Kidney tubule cell (primary cell): ENCODE data around the gene ITGA7.

ENCODE experiments used
- DNase-seq: peaks from one replicate; pipeline ENCODE4 v3.0.0-alpha.2; 2018; ENCODE audit warnings: low spot score

ITGA7 gene

DNA sequence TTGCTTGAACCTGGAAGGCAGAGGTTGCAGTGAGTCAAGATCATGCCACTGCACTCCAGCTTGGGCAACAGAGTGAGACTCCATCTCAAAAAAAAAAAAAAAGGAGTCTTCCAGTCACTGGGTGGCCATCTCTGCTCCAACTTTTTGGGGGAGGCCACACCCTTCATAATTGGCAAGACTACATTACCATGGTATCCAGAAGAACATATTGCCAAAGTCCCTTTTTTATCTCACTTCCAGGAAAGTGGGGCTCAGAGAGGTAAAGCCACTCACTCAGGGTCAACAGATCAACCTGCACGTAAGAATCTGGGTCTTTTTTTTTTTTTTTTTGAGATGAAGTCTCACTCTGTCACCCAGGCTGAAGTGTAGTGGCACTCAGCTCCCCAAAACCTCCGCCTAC, 26.2 kb upstream of the ITGA7 start:
- no peak for DNase-seq

GRCh38 chr12:55733021-55733555, 25.4 kb upstream of the ITGA7 start:
- DNase-seq = no peak

DNA sequence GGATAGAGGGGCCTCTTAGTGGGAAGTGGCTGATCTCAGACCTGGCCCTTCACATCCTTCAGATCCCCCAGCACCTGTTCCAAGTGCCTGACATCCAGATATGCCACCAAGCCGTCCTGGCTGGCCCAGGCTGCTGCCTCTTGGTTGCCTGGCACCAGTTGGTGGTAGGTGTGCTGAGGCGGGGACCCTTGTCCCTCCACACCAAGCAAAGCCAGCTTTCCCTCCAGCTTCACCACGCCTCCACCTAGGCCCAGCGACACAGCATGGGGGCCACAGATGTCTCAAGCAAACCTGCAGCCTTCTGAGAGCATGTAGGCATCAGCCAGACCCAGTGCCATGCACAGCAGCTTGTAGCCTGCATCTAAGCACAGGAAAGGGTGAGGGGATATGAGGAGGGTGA, 24.6 kb upstream of the ITGA7 start:
- no peak for DNase-seq

DNA sequence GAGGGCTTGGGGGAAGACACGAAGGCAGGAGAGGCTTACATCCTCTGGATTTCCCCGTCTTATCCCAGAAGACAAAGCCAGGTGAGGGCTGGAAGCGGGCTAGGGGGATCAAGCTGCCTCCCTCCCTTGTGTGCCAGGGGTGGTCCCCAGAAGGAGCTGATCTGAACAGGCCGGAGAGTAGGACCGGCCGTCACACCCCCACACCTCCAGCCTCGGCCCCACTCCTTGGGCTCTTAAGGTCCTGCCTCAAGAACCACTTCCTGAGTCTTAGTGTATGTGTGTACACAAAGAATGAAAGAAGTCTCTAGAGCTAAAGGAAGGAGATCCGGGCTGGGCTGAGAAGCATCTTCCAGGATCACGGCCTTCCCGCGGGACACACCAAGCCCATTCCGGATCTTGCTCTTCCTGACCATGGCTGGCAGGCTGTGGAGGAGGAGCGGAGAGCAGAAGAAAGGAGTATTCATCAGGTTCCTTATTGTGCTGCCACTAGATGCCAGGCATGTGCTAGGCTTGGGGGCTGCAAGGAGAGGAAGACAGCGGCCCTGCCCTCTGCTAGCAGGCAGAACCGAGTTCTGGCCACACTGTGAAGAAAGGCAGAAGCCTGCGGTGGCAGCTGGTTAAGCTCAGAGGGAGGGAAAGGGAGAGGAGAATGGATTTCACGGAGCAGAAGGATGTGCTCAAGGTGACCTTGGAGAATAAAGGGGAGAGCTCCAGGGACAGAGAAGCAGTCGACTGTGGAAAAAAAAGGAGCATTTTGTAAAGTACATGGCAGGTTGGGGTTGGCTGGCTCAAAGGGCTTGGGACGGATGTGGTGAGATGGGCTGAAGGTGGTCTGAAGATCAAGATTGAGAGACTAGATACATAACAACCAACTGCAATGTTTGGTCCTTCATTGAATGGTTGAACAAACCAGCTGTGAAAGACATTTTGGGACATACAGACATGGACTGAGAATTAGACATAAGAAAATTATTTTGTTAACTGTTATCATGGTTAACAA, 22.4 kb upstream of the ITGA7 start:
- DNase-seq = peak; percentile 69

DNA sequence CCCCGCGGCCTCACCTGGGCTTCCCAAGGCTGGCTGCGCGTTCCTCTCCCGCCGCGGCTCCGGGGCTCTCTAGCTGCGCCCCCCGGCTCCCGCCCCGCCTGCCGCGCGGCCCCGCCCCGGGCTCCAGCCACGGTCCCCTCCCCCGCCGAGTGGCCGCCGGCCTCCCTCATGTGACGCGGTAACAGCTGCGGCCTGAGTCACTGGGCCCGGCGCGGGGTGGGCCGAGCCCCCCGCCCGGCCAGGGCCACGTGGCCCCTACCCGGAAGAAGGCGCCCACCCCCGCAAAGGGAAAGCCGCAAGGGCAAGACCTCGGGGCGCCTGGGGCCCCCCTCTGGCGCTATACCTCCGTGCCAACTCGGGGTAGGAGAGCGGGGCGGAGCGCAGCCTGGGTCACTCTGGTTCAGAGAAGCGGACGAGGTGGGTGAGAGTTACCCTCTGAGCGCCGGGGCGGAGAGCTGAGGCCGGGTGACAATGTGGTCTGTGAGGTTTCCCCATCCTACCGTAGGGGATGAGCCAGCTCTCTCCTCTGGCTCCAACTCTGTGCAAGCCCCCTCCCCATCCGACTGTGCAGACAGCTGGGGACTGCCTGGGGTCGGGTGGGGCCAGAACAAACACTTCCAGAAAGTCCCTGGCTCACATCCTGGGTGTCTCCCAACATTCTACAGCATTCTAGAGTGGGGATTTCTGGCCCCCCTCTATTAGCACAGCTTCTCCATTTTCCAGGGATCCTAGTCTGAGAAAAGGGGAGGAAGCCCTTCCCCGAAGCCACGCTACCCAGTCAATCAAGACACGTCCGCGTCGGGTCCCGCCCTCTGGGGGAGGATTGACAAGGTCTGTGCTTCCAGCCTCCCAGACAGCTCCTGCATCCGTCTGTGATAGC, 21.5 kb upstream of the ITGA7 start, which contains the start of gene CD63:
TSS of gene CD63 (minus strand) at position 71 of the 880 bp plus-strand sequence. CDS start 668 bp downstream, outside the sequence.
- DNase-seq = peak; percentile 95

- DNase-seq = peak; percentile 73
Observed at GRCh38 chr12:55728186-55728938, 20.7 kb upstream of the ITGA7 start.

- peak; percentile 78 for DNase-seq
Observed at GRCh38 chr12:55727643-55728185, 20.0 kb upstream of the ITGA7 start.

- DNase-seq = no peak
Observed at GRCh38 chr12:55726971-55727370, 19.3 kb upstream of the ITGA7 start.

GRCh38 chr12:55725556-55725955, 17.9 kb upstream of the ITGA7 start:
- DNase-seq = no peak

GRCh38 chr12:55724940-55725309, 17.2 kb upstream of the ITGA7 start:
- DNase-seq = no peak

DNA sequence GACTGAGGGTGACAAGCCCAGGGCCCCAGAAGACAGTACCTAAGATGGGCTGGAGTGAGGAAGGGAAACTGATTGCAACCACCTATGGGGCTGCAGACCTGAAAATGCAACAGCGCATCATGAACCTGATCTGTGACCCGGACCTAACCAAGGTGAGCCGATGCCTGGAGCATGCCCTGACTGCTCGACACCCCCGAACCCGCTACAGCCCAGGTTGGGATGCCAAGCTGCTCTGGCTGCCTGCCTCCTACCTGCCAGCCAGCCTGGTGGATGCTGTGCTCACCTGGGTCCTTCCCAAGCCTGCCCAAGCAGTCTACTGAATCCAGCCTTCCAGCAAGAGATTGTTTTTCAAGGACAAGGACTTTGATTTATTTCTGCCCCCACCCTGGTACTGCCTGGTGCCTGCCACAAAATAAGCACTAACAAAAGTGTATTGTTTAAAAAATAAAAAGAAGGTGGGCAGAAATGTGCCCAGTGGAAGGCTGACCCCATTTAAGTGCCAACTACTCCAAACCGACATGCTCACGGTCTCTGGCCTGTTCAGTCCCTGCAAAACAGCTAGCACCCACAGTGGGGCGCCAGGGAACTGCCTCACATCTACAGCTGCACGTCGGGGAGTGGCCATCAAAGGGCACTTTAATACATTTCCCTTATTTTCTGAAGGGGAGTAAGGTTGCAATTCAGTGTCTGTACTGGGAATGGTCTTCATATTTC, 16.7 kb upstream of the ITGA7 start:
- DNase-seq = peak; percentile 67

DNA sequence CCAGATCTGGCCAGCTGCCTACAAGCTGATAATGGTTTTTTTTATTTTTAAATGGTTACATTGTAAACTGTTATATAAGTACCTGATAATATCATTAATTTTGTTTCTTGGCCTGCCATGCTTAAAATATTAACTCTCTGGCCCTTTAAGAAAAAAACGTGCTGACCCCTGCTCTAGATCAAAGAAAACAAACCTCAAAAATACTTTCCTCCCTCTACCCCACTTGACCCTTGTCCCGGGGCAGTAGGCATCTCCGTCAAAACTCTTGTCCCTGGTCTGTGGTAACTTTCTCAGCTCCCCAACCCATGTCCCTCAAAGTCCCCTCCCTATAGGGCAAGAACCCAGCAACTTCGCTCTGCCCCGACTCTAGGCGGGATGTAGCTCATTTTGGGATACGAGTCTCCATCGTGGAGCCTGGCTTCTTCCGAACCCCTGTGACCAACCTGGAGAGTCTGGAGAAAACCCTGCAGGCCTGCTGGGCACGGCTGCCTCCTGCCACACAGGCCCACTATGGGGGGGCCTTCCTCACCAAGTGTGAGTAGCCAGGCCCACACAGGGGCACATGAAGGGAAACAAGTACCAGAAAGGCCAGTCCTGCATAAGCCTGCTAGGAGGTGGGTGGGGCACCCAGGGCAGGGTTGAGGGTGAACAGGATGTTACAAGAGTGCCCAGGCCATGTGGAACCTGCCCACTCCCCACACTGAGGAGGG, 16.0 kb upstream of the ITGA7 start:
- DNase-seq = no peak

GRCh38 chr12:55722948-55723347, 15.2 kb upstream of the ITGA7 start:
- peak; percentile 78 for DNase-seq

DNA sequence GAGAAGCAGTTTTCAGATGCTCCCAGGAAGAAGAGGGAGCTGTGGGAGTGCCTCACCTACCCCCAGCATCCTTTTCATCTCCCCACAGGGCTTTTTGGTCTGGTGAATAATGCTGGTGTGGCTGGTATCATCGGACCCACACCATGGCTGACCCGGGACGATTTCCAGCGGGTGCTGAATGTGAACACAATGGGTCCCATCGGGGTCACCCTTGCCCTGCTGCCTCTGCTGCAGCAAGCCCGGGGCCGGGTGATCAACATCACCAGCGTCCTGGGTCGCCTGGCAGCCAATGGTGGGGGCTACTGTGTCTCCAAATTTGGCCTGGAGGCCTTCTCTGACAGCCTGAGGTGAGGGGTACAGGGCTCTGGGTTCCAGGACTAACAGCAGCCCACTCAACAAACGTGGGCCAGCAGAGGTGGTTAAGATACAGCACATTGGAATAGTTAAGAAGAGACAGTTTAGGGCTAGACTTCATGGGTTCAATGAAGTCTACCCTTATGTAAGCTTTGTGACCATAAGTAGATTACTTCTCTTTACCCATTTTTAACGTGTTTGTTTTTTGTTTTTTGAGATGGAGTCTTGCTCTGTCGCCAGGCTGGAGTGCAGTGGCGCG, 14.0 kb upstream of the ITGA7 start:
- no peak for DNase-seq

- peak; percentile 97 for DNase-seq
Observed at GRCh38 chr12:55720894-55721444, 13.3 kb upstream of the ITGA7 start.

- DNase-seq = peak; percentile 84
Observed at GRCh38 chr12:55720071-55720564, 12.4 kb upstream of the ITGA7 start, which contains the start of gene RDH5. TSS of gene RDH5 (plus strand) at chr12:55720393. CDS start at chr12:55721185, 792 bp downstream.

DNA sequence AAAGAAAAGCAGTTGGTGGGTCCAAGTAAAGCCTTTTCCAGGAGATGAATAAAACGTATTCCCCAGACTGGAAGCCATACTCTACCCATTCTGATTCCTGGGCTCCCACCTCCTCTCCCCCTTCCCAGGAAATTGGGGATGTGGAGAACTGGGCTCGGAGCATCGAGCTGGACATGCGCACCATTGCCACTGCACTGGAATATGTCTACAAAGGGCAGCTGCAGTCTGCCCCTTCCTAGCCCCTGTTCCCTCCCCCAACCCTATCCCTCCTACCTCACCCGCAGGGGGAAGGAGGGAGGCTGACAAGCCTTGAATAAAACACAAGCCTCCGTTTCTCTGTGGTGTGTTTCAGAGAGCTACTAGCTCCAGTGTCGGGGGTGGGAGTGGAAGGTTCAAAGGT, 11.7 kb upstream of the ITGA7 start:
- DNase-seq = no peak

- DNase-seq = no peak
Observed at GRCh38 chr12:55718624-55719275, 11.0 kb upstream of the ITGA7 start.
